Stimulated activated CD8-positive, alpha-beta memory T cell treated with anti-CD3 and anti-CD28 coated beads, Interleukin-7, amount 100 ng/mL, for 4 hours (primary cell): ENCODE data around the gene NGFR.
"Not testable (repeated sequence)": the region's sequence is repeated elsewhere in the genome, so short reads cannot be mapped to it uniquely, and the experiment has no call there.

ENCODE experiments used
- DNase-seq, 2 donors: peaks; one replicate each; pipeline ENCODE4 v3.0.0-alpha.2; 2020; ENCODE audit warnings: low read depth in 2 of 2

NGFR gene

GRCh38 chr17:49545806-49546545 lies 50.9 kb downstream of the NGFR start:
- DNase-seq = no peak

GRCh38 chr17:49546546-49547535 lies 51.7 kb downstream of the NGFR start:
- DNase-seq = no peak

GRCh38 chr17:49547566-49547965 lies 52.5 kb downstream of the NGFR start:
- DNase-seq = no peak

DNA sequence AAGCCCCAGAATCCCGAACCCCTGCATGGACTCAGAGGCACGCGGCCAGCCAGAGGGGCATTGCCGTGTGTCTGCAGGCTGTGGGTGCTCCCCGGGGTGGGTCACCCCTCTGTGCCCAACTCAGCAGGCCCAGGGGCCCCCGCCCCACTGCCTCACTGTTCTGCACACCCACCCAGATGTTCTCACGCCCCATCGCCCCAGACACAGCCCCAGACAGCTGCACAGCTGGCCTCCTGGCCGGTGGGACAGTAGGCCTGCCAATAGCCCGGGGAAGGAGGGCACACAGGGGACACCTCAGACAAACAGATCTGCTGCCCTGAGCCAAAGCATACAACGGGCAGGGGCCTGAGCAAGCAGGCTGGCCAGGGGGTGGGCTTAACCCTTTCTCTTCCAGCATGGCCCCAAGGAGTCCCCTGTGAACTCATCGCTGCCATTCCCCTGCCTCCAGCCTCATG lies 53.0 kb downstream of the NGFR start:
- DNase-seq = no peak

- no peak for DNase-seq
Observed at GRCh38 chr17:49548506-49549310, 53.6 kb downstream of the NGFR start.

- no peak for DNase-seq
Observed at GRCh38 chr17:49549311-49549605, 54.2 kb downstream of the NGFR start.

GRCh38 chr17:49549691-49550678 lies 54.9 kb downstream of the NGFR start:
- no peak for DNase-seq

GRCh38 chr17:49550764-49551163 lies 55.7 kb downstream of the NGFR start:
- not testable (repeated sequence) for DNase-seq

- no peak for DNase-seq
Observed at GRCh38 chr17:49551221-49552069, 56.4 kb downstream of the NGFR start.

- no peak for DNase-seq
Observed at GRCh38 chr17:49552070-49552751, 57.1 kb downstream of the NGFR start.

DNA sequence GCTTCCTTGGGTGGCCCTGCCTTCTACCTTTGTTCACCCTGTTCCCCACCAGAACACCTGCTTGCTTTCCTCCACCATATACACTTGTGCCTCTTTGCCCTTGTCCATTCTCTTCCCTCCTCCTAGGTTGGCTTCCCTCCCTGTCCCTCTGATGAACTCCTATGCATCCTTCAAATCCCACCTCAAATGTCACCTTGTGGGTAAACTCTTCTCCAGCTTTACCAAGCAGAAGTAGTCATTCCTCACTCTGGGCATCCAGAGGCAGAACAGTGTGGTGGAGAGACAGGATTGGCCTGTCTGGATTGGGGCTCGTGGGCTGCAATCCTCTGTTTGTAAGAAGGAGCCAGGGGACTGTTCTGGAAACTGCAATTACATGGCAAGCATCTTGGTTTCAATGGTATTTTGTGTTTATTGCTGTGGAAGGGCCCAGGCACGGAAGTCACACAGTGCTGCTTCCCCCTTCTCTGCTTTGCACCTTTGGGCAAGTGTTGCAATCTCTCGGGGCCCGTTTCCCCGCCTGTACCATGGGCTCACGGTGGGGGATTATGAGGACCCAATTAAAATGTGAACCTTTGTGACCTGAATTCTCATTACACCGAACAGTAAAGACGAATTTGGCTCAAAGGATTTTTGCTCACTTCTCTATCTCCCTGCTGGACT lies 58.7 kb downstream of the NGFR start:
- no peak for DNase-seq

GRCh38 chr17:49554694-49555494 lies 59.8 kb downstream of the NGFR start:
- DNase-seq = no peak

GRCh38 chr17:49555495-49556222 lies 60.6 kb downstream of the NGFR start:
- no peak for DNase-seq

GRCh38 chr17:49556223-49556943 lies 61.3 kb downstream of the NGFR start:
- peak; percentile 65 to 69 for DNase-seq

DNA sequence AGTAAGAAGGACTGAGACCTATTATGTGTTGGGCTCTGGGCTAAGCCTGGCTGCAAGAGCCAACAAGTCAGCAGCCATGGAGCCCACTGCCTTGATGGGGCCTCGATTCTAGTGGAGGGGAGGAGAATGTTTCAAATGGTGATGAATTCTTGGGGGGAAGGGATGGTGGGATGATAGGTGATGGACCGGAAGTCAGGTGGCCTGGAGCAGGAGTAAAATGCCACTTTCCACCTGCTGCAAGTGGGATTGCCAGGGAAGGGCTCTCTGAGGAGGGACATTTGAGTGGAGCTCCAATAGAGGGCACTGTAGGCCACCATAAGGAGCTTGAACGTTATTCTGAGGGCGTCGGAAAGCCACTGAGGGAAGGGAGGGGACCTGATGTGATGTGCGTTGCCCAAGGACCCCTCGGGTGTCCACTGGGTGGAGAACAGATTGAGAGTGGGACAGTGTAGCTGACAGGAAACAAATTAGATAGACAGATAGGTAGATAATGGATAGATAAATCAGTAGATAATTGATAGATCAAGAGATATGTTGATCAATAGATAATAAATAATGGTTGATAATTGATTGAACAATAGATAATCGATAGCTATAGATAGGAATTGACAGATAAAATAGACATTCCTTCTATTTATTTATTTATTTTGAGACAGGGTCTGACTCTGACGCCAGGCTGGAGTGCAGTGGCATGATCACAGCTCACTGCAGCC lies 62.4 kb downstream of the NGFR start:
- no peak for DNase-seq
